Measurements from ENCODE around the gene PKN2. TPM values are rescaled to one million over a fixed set of nuclear protein-coding genes. Genes with fewer than 3 reads are reported as not detected.

Gene PKN2
- total RNA-seq, 3 donors from 2014 or later, result 47.0 to 75.5 (median 60.3) TPM

DNA sequence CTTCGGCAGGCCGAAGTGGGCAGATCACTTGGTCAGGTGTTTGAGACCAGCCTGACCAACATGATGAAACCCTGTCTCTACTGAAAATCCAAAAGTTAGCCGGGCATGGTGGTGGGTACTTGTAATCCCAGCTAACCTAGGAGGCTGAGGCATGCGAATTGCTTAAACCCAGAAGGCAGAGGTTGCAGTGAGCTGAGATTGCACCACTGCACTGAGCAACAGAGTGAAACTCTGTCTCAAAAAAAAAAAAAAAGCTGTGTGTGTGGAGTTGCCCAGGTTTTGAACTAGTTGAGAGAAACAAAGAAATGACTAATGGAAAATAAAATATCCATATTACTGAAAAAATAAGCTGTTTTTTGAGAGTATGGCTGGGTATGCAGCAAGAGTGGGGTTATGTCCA is 107.1 kb downstream of the PKN2 start:
- no peaks in the 10 kb centered on the region for H3K4me1 ChIP-seq
- DNase-seq (ENCODE audit: low spot score in 2 of 2), result no peak
- no peaks in the 10 kb centered on the region for H3K36me3 ChIP-seq
- no peaks in the 10 kb centered on the region for H3K27me3 ChIP-seq
- no peak overlapping the region for H3K4me3 ChIP-seq
- TF ChIP-seq POLR2AphosphoS5 (IDR thresholded peaks at IDR 0.05) (no peak), POLR2A (IDR thresholded peaks at IDR 0.05) (no peak), CTCF (IDR thresholded peaks at IDR 0.05) (no peak)
- H3K27ac ChIP-seq, result no peak overlapping the region
- intact Hi-C loops (cut with DNase I; ENCODE audit: low total_unique reads), result no loop called here
- no peaks in the 10 kb centered on the region for H3K9me3 ChIP-seq

DNA sequence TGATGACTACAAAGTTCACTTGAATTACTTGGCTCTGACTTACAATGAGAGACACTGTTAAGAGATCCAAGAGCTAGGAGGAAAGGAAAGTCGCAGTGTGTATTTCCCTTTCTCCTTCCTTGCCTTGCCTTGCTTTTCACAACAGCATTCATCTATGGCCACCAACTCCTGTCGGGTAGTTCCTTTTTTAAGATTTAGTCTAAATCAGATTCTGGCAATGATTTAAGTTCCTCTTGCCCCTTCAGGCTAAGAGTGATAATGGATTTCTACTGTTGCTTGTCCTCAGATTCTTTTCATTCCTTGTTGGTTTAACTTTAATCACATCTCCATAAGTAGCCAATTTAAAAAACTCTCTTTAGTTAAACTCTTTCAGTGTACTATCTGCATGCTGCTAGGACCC is 115.4 kb downstream of the PKN2 start:
- TF ChIP-seq CTCF (IDR thresholded peaks at IDR 0.05) (no peak), POLR2AphosphoS5 (IDR thresholded peaks at IDR 0.05) (no peak), POLR2A (IDR thresholded peaks at IDR 0.05) (no peak)
- Histone ChIP-seq H3K4me3 (no peak overlapping the region), H3K4me1 (no peaks in the 10 kb centered on the region), H3K9me3 (no peaks in the 10 kb centered on the region), H3K27me3 (no peaks in the 10 kb centered on the region), H3K27ac (no peak overlapping the region), H3K36me3 (no peaks in the 10 kb centered on the region)
- DNase-seq (ENCODE audit: low spot score in 2 of 2), result no peak
- intact Hi-C loops (cut with DNase I; ENCODE audit: low total_unique reads), result no loop called here

DNA sequence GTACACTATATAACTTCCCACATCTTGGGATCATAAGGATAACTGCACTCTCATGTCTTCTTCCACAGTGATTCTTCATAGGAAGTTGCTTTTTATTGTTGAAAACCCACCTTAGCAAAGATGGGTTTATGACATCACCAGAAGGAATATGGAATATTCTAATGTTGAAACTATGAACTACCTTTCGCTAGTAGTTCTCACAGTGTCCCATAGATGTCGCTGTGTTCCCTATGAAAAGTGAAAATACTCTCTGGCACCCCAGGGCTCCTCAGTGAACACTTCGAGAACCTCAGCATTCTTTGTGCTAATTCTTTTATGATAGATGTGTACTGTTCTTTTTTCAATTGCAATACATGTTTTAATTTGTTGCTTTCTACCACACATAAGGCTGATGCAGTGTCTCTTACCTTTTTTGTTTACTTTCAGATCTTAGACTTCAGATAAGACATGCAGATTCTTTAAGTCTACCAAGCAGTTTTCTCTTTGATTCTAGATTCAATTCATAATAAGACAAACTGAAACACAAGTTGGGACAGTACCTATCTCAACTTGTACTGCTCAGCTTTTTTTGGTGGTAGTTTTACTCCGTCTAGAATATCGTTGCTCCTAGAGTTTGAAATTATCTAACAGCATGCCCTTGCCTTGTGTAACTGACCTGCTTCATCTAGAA is 116.4 kb downstream of the PKN2 start:
- no peaks in the 10 kb centered on the region for H3K27me3 ChIP-seq
- H3K27ac ChIP-seq, result no peak overlapping the region
- intact Hi-C loops (cut with DNase I; ENCODE audit: low total_unique reads), result no loop called here
- no peak for DNase-seq (ENCODE audit: low spot score in 2 of 2)
- H3K9me3 ChIP-seq, result no peaks in the 10 kb centered on the region
- H3K4me1 ChIP-seq, result no peaks in the 10 kb centered on the region
- peaks cover under 1% of the 10 kb centered on the region for H3K36me3 ChIP-seq
- no peak overlapping the region for H3K4me3 ChIP-seq
- TF ChIP-seq POLR2A (IDR thresholded peaks at IDR 0.05) (no peak), CTCF (IDR thresholded peaks at IDR 0.05) (peak in 2 of 3 donors; percentile 15 to 54), POLR2AphosphoS5 (IDR thresholded peaks at IDR 0.05) (no peak)

GRCh38 chr1:88801575-88802208 is 117.6 kb downstream of the PKN2 start:
- intact Hi-C loops (cut with DNase I; ENCODE audit: low total_unique reads), result no loop called here
- DNase-seq (ENCODE audit: low spot score in 2 of 2), result no peak
- H3K4me3 ChIP-seq, result no peak overlapping the region
- no peaks in the 10 kb centered on the region for H3K27me3 ChIP-seq
- TF ChIP-seq CTCF (IDR thresholded peaks at IDR 0.05) (no peak), POLR2A (IDR thresholded peaks at IDR 0.05) (no peak), POLR2AphosphoS5 (IDR thresholded peaks at IDR 0.05) (no peak)
- peaks cover 5% of the 10 kb centered on the region for H3K36me3 ChIP-seq
- H3K9me3 ChIP-seq, result no peaks in the 10 kb centered on the region
- no peaks in the 10 kb centered on the region for H3K4me1 ChIP-seq
- no peak overlapping the region for H3K27ac ChIP-seq

- intact Hi-C loops (cut with DNase I; ENCODE audit: low total_unique reads), result no loop called here
- no peak for DNase-seq (ENCODE audit: low spot score in 2 of 2)
- no peak for TF ChIP-seq CTCF (IDR thresholded peaks at IDR 0.05)
- TF ChIP-seq POLR2A (IDR thresholded peaks at IDR 0.05), result no peak
- no peak for TF ChIP-seq POLR2AphosphoS5 (IDR thresholded peaks at IDR 0.05)
- H3K4me1 ChIP-seq, result no peaks in the 10 kb centered on the region
- no peak overlapping the region for H3K27ac ChIP-seq
- no peaks in the 10 kb centered on the region for H3K27me3 ChIP-seq
- H3K36me3 ChIP-seq, result peaks cover 5% of the 10 kb centered on the region
- H3K4me3 ChIP-seq, result no peak overlapping the region
- H3K9me3 ChIP-seq, result no peaks in the 10 kb centered on the region
Measured at GRCh38 chr1:88802404-88802803, 118.3 kb downstream of the PKN2 start.

Measured in breast epithelium (tissue), 4 donors.